Testis (tissue), 3 donors: ENCODE results near the gene WFS1. TPM values are rescaled to one million over a fixed set of nuclear protein-coding genes. Genes with fewer than 3 reads are reported as not detected.

Experiments
- DNase-seq: peaks from one replicate; pipeline ENCODE4 v3.0.0-alpha.2; 2019
- H3K27ac ChIP-seq, 2 donors: fragments of 200-600 bp; sonication (generic); one replicate each; pipeline ENCODE4 v1.5.1; 2019
- H3K27me3 ChIP-seq: fragments of 200-600 bp; sonication (generic); one replicate; pipeline ENCODE4 v1.5.1; 2019
- H3K36me3 ChIP-seq: fragments of 200-600 bp; sonication (generic); one replicate; pipeline ENCODE4 v1.5.1; 2017; ENCODE audit warnings: low read depth; ENCODE audit errors: missing control alignments
- H3K4me1 ChIP-seq: fragments of 200-600 bp; sonication (generic); one replicate; pipeline ENCODE4 v1.5.1; 2019
- H3K4me3 ChIP-seq, 2 donors: fragments of 200-600 bp; sonication (generic); one replicate each; pipeline ENCODE4 v1.5.1; 2017 to 2019
- H3K9me3 ChIP-seq: fragments of 200-600 bp; sonication (generic); one replicate; pipeline ENCODE4 v1.5.1; 2017
- POLR2A ChIP-seq: fragments of 450-650 bp; IDR thresholded peaks from one replicate; pipeline ENCODE4 v1.6.1; 2017; ENCODE audit warnings: antibody characterized with exemption, mild to moderate bottlenecking, moderate library complexity
- WGBS, 2 donors: methylation state at CpG; one replicate each; pipeline ENCODE4 v1.1.5; 2018; 5-methylcytosine and 5-hydroxymethylcytosine counted together
- intact Hi-C: fragments of 100-400 bp; cut with DNase I; formaldehyde crosslinking; loops from one replicate; pipeline ENCODE4 v1.15.1; 2023; ENCODE audit warnings: low total_unique reads
- polyA plus RNA-seq: library from polyadenylated mRNA; stranded (reverse); fragments of 350-450 nt; fragmentation: Illumina TruSeq; extraction: RNeasy Lipid Tissue Mini Kit (QIAGEN cat#74804); gene quantifications from one replicate; pipeline ENCODE4 v1.2.3, GENCODE V29; 2014; ENCODE audit warnings: low read depth, low replicate concordance; ENCODE audit not compliant: insufficient read depth
- total RNA-seq, 2 donors: library from RNA; depleted of rRNA; stranded (reverse); fragments of >200 nt; gene quantifications; one replicate each; pipeline ENCODE4 v1.2.3, GENCODE V29; 2016
- TF ChIP-seq, protein P1 (sequence below), 3 experiments: fragments of 450-650 bp in 2 of 3; fragments of 200-600 bp in 1 of 3; sonication (generic) in 1 of 3; IDR thresholded peaks; one replicate each; pipeline ENCODE4 v1.5.1; 2016 to 2019; ENCODE audit warnings: antibody characterized with exemption in 3 of 3, mild to moderate bottlenecking in 2 of 3, moderate library complexity in 1 of 3

WFS1 gene
- total and polyA plus RNA-seq, 3 donors from 2014 or later = 80.4 to 202 (median 124) TPM

DNA sequence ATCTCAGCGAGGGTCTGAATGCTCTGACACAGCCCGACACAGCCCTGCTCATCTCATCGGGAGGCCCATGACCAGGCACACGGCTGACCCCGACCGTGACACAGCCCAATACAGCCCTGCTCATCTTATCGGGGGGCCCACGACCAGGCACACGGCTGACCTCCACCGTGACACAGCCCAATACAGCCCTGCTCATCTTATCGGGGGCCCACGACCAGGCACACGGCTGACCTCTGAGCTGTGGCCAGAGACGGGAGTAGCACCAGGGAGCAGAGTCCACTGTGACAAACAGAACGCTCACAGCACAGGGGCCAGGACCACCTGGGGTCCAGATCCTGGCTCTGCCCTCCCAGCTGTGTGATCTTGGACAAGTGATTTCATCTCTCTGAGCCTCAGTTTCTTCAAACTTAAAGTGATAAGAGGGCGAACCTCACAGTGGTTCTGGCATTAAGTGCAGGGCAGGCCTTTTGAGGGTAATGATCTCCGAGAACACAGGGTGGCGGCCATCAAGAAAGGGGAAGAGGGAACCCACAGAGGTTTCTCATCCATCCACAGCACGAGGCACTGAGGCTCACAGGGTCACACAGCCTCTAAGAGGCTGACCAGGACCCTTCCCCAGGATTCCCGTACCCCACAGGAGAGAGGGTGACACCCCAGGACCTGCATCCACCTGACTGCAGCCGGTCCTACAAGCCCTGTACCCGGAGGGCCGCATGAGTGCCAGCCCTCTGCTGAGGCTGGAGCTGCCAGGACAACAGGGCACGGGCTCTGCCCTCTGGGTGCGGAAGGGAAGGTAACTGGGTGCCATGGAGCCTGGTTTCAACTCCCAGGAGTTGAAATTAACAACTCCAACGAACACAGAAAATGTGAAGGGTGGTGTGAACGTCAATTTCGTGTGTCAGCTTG, 60.1 kb downstream of the WFS1 start:
- Histone ChIP-seq H3K36me3 (no peaks in the 10 kb centered on the region), H3K4me1 (no peaks in the 10 kb centered on the region), H3K9me3 (no peaks in the 10 kb centered on the region), H3K27ac (no peak overlapping the region), H3K27me3 (no peaks in the 10 kb centered on the region), H3K4me3 (no peak overlapping the region)
- intact Hi-C loops = loop anchor here (5.0 to 10.0 kb wide), 2 partner anchors 62 to 215 kb away; partner anchors contain the start of gene WFS1
- DNase-seq = no peak
- TF ChIP-seq, protein P1, sequence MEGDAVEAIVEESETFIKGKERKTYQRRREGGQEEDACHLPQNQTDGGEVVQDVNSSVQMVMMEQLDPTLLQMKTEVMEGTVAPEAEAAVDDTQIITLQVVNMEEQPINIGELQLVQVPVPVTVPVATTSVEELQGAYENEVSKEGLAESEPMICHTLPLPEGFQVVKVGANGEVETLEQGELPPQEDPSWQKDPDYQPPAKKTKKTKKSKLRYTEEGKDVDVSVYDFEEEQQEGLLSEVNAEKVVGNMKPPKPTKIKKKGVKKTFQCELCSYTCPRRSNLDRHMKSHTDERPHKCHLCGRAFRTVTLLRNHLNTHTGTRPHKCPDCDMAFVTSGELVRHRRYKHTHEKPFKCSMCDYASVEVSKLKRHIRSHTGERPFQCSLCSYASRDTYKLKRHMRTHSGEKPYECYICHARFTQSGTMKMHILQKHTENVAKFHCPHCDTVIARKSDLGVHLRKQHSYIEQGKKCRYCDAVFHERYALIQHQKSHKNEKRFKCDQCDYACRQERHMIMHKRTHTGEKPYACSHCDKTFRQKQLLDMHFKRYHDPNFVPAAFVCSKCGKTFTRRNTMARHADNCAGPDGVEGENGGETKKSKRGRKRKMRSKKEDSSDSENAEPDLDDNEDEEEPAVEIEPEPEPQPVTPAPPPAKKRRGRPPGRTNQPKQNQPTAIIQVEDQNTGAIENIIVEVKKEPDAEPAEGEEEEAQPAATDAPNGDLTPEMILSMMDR (IDR thresholded peaks at IDR 0.05) = no peak
- no peak for TF ChIP-seq POLR2A
- WGBS, 2 donors = 88 to 91% methylated on average over 23 to 28 of the region's 28 CpGs

DNA sequence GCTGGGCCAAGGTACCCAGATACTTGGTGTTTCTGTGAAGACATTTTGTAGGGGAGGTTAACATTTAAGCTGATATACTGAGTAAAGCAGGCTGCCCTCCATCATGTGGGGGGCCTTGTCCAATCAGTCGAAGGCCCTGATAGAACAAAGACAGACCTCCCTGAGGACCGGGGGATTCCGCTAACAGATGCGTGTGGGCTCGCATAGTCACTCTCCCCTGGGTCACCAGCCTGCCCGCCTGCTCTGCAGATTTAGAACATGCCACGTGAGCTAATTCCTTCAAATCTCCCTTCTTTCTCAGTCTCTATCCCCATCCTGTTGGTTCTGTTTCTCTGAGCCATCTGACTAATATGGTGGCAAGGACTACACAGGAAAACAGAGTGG, 60.7 kb downstream of the WFS1 start:
- intact Hi-C loops = loop anchor here (10.0 kb wide), 1 partner anchor 214 kb away; no protein-coding TSS in a partner anchor
- Histone ChIP-seq H3K4me1 (no peaks in the 10 kb centered on the region), H3K36me3 (no peaks in the 10 kb centered on the region), H3K9me3 (no peaks in the 10 kb centered on the region), H3K27ac (no peak overlapping the region), H3K27me3 (no peaks in the 10 kb centered on the region), H3K4me3 (no peak overlapping the region)
- TF ChIP-seq, protein P1 (IDR thresholded peaks at IDR 0.05) = no peak
- TF ChIP-seq POLR2A = no peak
- no peak for DNase-seq
- WGBS, 2 donors = 90 to 91% methylated on average over 4 to 7 of the region's 7 CpGs

DNA sequence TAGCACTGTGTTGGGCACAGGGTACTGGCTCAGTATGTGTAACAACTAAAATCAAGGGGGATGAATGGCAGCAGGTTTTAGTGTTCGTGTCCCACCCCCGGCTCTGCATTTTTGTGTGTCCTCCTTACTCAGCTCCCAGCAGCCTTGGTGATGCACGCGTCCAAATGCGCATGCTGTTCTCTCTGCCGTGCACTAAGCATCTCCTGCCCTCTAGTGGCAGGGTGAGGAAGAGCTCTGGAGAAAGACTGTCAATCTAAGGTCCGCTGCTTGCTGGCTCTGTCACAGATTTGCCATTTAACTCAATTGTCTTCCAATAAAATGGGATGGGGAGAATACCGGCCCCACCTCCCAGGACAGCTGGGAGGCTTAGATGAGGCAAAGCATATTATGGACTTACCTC, 61.4 kb downstream of the WFS1 start:
- Histone ChIP-seq H3K4me1 (no peaks in the 10 kb centered on the region), H3K9me3 (no peaks in the 10 kb centered on the region), H3K27ac (no peak overlapping the region), H3K27me3 (no peaks in the 10 kb centered on the region), H3K36me3 (no peaks in the 10 kb centered on the region), H3K4me3 (no peak overlapping the region)
- 87 to 90% methylated on average over 8 of the region's 8 CpGs for WGBS, 2 donors
- DNase-seq = peak; percentile 32
- intact Hi-C loops = loop anchor here (10.0 kb wide), 1 partner anchor 214 kb away; no protein-coding TSS in a partner anchor
- TF ChIP-seq, protein P1 (IDR thresholded peaks at IDR 0.05) = peak; percentile 36 to 50 (median 46)
- TF ChIP-seq POLR2A = no peak

DNA sequence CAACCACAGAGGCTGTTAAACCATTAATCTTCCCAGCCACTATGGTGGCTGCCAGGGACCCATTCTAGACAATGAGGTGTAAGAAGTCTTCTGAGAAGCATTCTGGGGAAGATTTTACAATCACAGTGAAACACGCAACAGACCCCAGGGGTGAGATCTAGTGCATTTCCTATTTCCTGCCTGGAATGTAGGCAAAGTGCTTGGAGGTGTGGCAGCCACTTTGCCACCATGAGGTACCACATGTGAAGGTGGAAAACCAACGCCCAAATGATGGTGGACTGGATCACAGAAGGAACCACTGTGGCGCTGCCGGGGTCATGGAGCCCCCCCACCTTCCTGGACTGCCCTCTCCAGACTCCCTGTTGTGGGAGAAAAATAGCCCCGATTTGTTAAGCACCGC, 61.8 kb downstream of the WFS1 start:
- TF ChIP-seq, protein P1 (IDR thresholded peaks at IDR 0.05) = no peak
- TF ChIP-seq POLR2A = no peak
- no peaks in the 10 kb centered on the region for H3K27me3 ChIP-seq
- no peak overlapping the region for H3K27ac ChIP-seq
- H3K9me3 ChIP-seq = no peaks in the 10 kb centered on the region
- DNase-seq = no peak
- H3K36me3 ChIP-seq = no peaks in the 10 kb centered on the region
- intact Hi-C loops = loop anchor here (10.0 kb wide), 1 partner anchor 213 kb away; no protein-coding TSS in a partner anchor
- 92 to 96% methylated on average over 4 to 6 of the region's 6 CpGs for WGBS, 2 donors
- H3K4me1 ChIP-seq = no peaks in the 10 kb centered on the region
- no peak overlapping the region for H3K4me3 ChIP-seq
